Uterine smooth muscle cell (primary cell): ENCODE data around the gene GJD4. TPM values are rescaled to one million over a fixed set of nuclear protein-coding genes. Genes with fewer than 3 reads are reported as not detected.

Experiments
- total RNA-seq: library from RNA; depleted of rRNA; stranded (reverse); fragments of >200 nt; gene quantifications from 2 replicates; pipeline ENCODE4 v1.2.3, GENCODE V29; 2014

Gene GJD4
- total RNA-seq = 0.12 TPM in 1 of 2 replicates, not detected in the other

DNA sequence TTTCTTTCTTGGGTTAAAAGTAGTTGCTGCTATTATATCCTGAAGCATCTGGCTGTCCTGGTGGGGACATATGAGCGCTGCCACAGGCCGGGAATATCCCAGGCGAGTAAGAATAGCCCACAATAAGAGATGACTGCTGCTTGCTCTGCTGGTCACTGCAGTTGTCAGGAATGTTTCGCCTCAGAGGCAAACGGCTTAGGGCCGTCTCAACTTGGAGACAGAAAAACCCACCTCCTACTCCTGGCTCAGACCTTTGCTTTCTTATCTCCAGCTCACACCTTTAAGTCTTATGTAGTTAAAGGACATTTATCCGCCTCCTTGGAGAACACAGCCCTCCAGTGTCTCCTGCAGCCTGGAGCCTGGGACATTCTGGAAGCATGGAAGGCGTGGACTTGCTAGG, at the start of gene GJD4:
Gene GJD4 (plus strand): TSS at position 151 of the 400 bp plus-strand sequence. CDS start 227 bp downstream, at position 378.

GRCh38 chr10:35642035-35642792, 37.1 kb downstream of the GJD4 start, which contains the start of gene FZD8:
FZD8 (minus strand) TSS chr10:35642296; CDS start chr10:35641429, 867 bp downstream.

Other genes starting within 250 kb of the GJD4 start
- 20.2 and 39.5 TPM in 2 replicates for gene FZD8, start 37.0 kb downstream of the GJD4 start, total RNA-seq